ENCODE data around the gene ABLIM3.

GRCh38 chr5:149229298-149229937, 88.1 kb downstream of the ABLIM3 start:
- TF ChIP-seq, protein P1, sequence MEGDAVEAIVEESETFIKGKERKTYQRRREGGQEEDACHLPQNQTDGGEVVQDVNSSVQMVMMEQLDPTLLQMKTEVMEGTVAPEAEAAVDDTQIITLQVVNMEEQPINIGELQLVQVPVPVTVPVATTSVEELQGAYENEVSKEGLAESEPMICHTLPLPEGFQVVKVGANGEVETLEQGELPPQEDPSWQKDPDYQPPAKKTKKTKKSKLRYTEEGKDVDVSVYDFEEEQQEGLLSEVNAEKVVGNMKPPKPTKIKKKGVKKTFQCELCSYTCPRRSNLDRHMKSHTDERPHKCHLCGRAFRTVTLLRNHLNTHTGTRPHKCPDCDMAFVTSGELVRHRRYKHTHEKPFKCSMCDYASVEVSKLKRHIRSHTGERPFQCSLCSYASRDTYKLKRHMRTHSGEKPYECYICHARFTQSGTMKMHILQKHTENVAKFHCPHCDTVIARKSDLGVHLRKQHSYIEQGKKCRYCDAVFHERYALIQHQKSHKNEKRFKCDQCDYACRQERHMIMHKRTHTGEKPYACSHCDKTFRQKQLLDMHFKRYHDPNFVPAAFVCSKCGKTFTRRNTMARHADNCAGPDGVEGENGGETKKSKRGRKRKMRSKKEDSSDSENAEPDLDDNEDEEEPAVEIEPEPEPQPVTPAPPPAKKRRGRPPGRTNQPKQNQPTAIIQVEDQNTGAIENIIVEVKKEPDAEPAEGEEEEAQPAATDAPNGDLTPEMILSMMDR (IDR thresholded peaks at IDR 0.05; ENCODE audit: low read length), result no peak
- no peak for TF ChIP-seq EZH2 (optimal IDR thresholded peaks at IDR 0.05; ENCODE audit: low read depth, low read length)

All from MM.1S (cell line).